ENCODE results near the gene RABGGTB. TPM values are rescaled to one million over a fixed set of nuclear protein-coding genes. Genes with fewer than 3 reads are reported as not detected.

Gene RABGGTB
- polyA plus RNA-seq, 1 experiment = 122 TPM

DNA sequence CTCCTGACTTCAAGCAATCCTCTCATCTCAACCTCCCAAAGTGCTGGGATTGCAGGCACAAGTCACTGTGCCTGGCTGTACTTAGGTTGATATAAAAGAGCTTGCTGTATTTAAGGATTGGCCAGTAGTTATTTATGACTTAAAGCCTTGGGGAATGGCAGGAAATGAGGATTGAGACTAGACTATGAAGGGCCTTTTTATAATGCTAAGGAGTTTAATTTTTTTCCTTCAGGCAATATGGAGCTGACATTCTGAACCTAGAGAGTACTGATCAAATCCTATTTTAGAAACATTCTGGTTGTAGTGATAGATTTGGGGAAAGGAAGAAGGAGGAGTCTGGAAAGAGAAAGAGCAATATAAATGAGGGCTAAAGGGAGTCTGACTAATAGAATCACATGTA lies 55.4 kb downstream of the RABGGTB start:
- Histone ChIP-seq H3K4me3 (ENCODE audit: low read depth, low read length) (no peak overlapping the region), H3K27me3 (ENCODE audit: control insufficient read depth, insufficient read depth, low read length) (no peaks in the 10 kb centered on the region), H3K9me3 (ENCODE audit: control insufficient read depth, insufficient read depth, low read length) (no peaks in the 10 kb centered on the region), H3K27ac (ENCODE audit: low read depth, low read length) (no peak overlapping the region)
- ChIA-PET CTCF (no interaction called here), POLR2A (no interaction called here)
- TF ChIP-seq, protein P1, sequence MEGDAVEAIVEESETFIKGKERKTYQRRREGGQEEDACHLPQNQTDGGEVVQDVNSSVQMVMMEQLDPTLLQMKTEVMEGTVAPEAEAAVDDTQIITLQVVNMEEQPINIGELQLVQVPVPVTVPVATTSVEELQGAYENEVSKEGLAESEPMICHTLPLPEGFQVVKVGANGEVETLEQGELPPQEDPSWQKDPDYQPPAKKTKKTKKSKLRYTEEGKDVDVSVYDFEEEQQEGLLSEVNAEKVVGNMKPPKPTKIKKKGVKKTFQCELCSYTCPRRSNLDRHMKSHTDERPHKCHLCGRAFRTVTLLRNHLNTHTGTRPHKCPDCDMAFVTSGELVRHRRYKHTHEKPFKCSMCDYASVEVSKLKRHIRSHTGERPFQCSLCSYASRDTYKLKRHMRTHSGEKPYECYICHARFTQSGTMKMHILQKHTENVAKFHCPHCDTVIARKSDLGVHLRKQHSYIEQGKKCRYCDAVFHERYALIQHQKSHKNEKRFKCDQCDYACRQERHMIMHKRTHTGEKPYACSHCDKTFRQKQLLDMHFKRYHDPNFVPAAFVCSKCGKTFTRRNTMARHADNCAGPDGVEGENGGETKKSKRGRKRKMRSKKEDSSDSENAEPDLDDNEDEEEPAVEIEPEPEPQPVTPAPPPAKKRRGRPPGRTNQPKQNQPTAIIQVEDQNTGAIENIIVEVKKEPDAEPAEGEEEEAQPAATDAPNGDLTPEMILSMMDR (IDR thresholded peaks at IDR 0.05; ENCODE audit: low read depth, low read length) = no peak
- no peak for DNase-seq (ENCODE audit: low read depth, low spot score)

Small RNA genes within 50 kb of the gene (small RNA-seq; reads per million reads assigned to genes)
- not detected for gene SNORD45A (ENCODE audit: insufficient read length, low read depth)
- gene SNORD45B (ENCODE audit: insufficient read length, low read depth) = not detected
- not detected for gene SNORD45C (ENCODE audit: insufficient read length, low read depth)

Other genes with a start within 250 kb of the RABGGTB start
- 0.09 and 0.19 TPM in 2 replicates for gene SLC44A5, start 175.1 kb upstream of the RABGGTB start, polyA plus RNA-seq (2011; rRNA removed)
- gene ACADM, start 61.5 kb upstream of the RABGGTB start, polyA plus RNA-seq (2011; rRNA removed) = 27.8 and 43.2 TPM in 2 replicates
- gene MSH4, start 10.6 kb downstream of the RABGGTB start, polyA plus RNA-seq (2011; rRNA removed) = 0.04 TPM in 2 replicates
- not detected in 2 replicates for gene ASB17, start 146.1 kb downstream of the RABGGTB start, polyA plus RNA-seq (2011; rRNA removed)